Sigmoid colon (tissue), 4 donors: Measurements from ENCODE around the gene PDE6C.

ENCODE experiments used
- CTCF ChIP-seq, 4 experiments: fragments of 450-650 bp in 3 of 4; fragments of 200-600 bp in 1 of 4; IDR thresholded peaks; one replicate each; pipeline ENCODE4 v1.5.1; 2016 to 2019; ENCODE audit warnings: antibody characterized with exemption in 4 of 4, mild to moderate bottlenecking in 3 of 4, moderate library complexity in 2 of 4
- EP300 ChIP-seq, 4 donors: sonication (generic); formaldehyde crosslinking; IDR thresholded peaks; one replicate each; pipeline ENCODE4 v1.6.1; 2017; ENCODE audit warnings: antibody characterized with exemption in 4 of 4
- POLR2A ChIP-seq, 2 donors: fragments of 450-650 bp; IDR thresholded peaks; one replicate each; pipeline ENCODE4 v1.6.1; 2016; ENCODE audit warnings: antibody characterized with exemption in 2 of 2, mild to moderate bottlenecking in 2 of 2, moderate library complexity in 2 of 2
- POLR2AphosphoS5 ChIP-seq, 4 donors: sonication (generic); formaldehyde crosslinking; IDR thresholded peaks; one replicate each; pipeline ENCODE4 v1.6.1; 2017; ENCODE audit warnings: antibody characterized with exemption in 4 of 4

- TF ChIP-seq EP300 (IDR thresholded peaks at IDR 0.05) (no peak), POLR2A (IDR thresholded peaks at IDR 0.05) (no peak), CTCF (IDR thresholded peaks at IDR 0.05) (no peak), POLR2AphosphoS5 (IDR thresholded peaks at IDR 0.05) (no peak)
These were observed 10.6 kb upstream of the PDE6C start for GRCh38 chr10:93601774-93602162.
